Lower leg skin (tissue), 3 donors: ENCODE results near the gene PIK3AP1.

Experiments
- POLR2A ChIP-seq, 2 donors: fragments of 450-650 bp; IDR thresholded peaks; one replicate each; pipeline ENCODE4 v1.6.1; 2016 to 2017; ENCODE audit warnings: antibody characterized with exemption in 2 of 2, mild to moderate bottlenecking in 1 of 2, moderate library complexity in 1 of 2
- TF ChIP-seq, protein P1 (sequence below), 3 donors: fragments of 450-650 bp; IDR thresholded peaks; one replicate each; pipeline ENCODE4 v1.5.1; 2016; ENCODE audit warnings: antibody characterized with exemption in 3 of 3, mild to moderate bottlenecking in 3 of 3, moderate library complexity in 2 of 3

DNA sequence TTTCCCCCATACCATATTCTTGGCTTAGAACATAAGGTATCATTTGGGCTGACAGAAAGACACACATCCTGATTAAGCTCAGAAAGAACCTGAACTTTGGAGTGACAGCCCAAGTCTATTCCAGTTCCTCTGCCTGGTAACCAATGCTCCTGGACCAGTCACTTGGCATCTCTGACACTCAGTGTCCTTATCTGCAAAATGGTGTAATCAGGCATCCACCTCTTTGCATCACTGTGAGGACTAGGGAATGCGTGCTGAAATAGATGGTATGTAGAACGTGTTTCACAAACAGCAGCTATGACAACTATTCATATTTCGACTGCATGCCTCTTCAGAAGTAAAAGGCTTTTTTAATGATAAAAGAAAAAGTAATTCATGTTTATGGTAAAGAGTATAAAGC lies 26.2 kb upstream of the PIK3AP1 start:
- TF ChIP-seq, protein P1, sequence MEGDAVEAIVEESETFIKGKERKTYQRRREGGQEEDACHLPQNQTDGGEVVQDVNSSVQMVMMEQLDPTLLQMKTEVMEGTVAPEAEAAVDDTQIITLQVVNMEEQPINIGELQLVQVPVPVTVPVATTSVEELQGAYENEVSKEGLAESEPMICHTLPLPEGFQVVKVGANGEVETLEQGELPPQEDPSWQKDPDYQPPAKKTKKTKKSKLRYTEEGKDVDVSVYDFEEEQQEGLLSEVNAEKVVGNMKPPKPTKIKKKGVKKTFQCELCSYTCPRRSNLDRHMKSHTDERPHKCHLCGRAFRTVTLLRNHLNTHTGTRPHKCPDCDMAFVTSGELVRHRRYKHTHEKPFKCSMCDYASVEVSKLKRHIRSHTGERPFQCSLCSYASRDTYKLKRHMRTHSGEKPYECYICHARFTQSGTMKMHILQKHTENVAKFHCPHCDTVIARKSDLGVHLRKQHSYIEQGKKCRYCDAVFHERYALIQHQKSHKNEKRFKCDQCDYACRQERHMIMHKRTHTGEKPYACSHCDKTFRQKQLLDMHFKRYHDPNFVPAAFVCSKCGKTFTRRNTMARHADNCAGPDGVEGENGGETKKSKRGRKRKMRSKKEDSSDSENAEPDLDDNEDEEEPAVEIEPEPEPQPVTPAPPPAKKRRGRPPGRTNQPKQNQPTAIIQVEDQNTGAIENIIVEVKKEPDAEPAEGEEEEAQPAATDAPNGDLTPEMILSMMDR (IDR thresholded peaks at IDR 0.05): no peak
- TF ChIP-seq POLR2A (IDR thresholded peaks at IDR 0.05): no peak
